MM.1S (cell line): ENCODE results near the gene MSLN.

Source experiments
- DNase-seq: peaks from one replicate; pipeline ENCODE4 v3.0.0-alpha.2; 2015
- H2AFZ ChIP-seq: fragments of 300-600 bp; sonication (generic); 2 replicates; pipeline ENCODE4 v1.6.0; 2016; ENCODE audit warnings: antibody characterized with exemption, low read length
- H3F3A ChIP-seq: fragments of 300-600 bp; sonication (generic); 2 replicates; pipeline ENCODE4 v1.6.1; 2016; ENCODE audit warnings: mild to moderate bottlenecking, antibody characterized with exemption, low read length, moderate library complexity, mixed read lengths; ENCODE audit not compliant: insufficient read depth
- H3K27ac ChIP-seq: fragments of 300-600 bp; sonication (generic); 2 replicates; pipeline ENCODE4 v1.5.1; 2016; ENCODE audit warnings: mild to moderate bottlenecking, low read length
- H3K27me3 ChIP-seq: fragments of 300-600 bp; sonication (generic); replicated peaks from 2 replicates; pipeline ENCODE4 v1.6.0; 2016; ENCODE audit warnings: low read length; ENCODE audit not compliant: insufficient read depth
- H3K36me3 ChIP-seq: fragments of 300-600 bp; sonication (generic); replicated peaks from 2 replicates; pipeline ENCODE4 v1.6.1; 2016; ENCODE audit warnings: mild to moderate bottlenecking, low read length, mixed read lengths; ENCODE audit not compliant: insufficient read depth
- H3K4me1 ChIP-seq: fragments of 300-600 bp; sonication (generic); 2 replicates; pipeline ENCODE4 v1.6.1; 2016; ENCODE audit warnings: low read length, mixed read lengths
- H3K4me2 ChIP-seq: fragments of 300-600 bp; sonication (generic); 2 replicates; pipeline ENCODE4 v1.6.0; 2016; ENCODE audit warnings: low read depth, low read length
- H3K4me3 ChIP-seq: fragments of 300-600 bp; sonication (generic); 2 replicates; pipeline ENCODE4 v1.5.1; 2016; ENCODE audit warnings: low read length, mixed read lengths
- H3K79me2 ChIP-seq: fragments of 300-600 bp; sonication (generic); 2 replicates; pipeline ENCODE4 v1.6.1; 2016; ENCODE audit warnings: mixed run types, low read length, mixed read lengths
- H3K9ac ChIP-seq: fragments of 300-600 bp; sonication (generic); 2 replicates; pipeline ENCODE4 v1.6.1; 2016; ENCODE audit warnings: low read length, mixed read lengths
- H3K9me2 ChIP-seq: fragments of 300-600 bp; sonication (generic); replicated peaks from 2 replicates; pipeline ENCODE4 v1.6.1; 2016; ENCODE audit warnings: mild to moderate bottlenecking, low read length, mixed read lengths; ENCODE audit not compliant: insufficient read depth
- H3K9me3 ChIP-seq: fragments of 300-600 bp; sonication (generic); replicated peaks from 2 replicates; pipeline ENCODE4 v1.6.1; 2016; ENCODE audit warnings: mild to moderate bottlenecking, low read length, mixed read lengths; ENCODE audit not compliant: insufficient read depth
- H4K20me1 ChIP-seq: fragments of 300-600 bp; sonication (generic); 2 replicates; pipeline ENCODE4 v1.6.1; 2016; ENCODE audit warnings: mild to moderate bottlenecking, low read length, moderate library complexity, mixed read lengths; ENCODE audit not compliant: insufficient read depth
- EZH2 ChIP-seq: fragments of 300-600 bp; sonication (generic); optimal IDR thresholded peaks from 2 replicates; pipeline ENCODE3; 2017; ENCODE audit warnings: low read depth, mild to moderate bottlenecking, antibody characterized with exemption, low read length, mixed read lengths
- EZH2phosphoT487 ChIP-seq: fragments of 300-600 bp; sonication (generic); IDR thresholded peaks from 2 replicates; pipeline ENCODE4 v1.6.1; 2018; ENCODE audit warnings: antibody characterized with exemption, low read length
- TF ChIP-seq, protein P1 (sequence below): fragments of 300-600 bp; sonication (generic); IDR thresholded peaks from 2 replicates; pipeline ENCODE4 v1.5.1; 2016; ENCODE audit warnings: antibody characterized with exemption, low read length, mixed read lengths

The MSLN gene

DNA sequence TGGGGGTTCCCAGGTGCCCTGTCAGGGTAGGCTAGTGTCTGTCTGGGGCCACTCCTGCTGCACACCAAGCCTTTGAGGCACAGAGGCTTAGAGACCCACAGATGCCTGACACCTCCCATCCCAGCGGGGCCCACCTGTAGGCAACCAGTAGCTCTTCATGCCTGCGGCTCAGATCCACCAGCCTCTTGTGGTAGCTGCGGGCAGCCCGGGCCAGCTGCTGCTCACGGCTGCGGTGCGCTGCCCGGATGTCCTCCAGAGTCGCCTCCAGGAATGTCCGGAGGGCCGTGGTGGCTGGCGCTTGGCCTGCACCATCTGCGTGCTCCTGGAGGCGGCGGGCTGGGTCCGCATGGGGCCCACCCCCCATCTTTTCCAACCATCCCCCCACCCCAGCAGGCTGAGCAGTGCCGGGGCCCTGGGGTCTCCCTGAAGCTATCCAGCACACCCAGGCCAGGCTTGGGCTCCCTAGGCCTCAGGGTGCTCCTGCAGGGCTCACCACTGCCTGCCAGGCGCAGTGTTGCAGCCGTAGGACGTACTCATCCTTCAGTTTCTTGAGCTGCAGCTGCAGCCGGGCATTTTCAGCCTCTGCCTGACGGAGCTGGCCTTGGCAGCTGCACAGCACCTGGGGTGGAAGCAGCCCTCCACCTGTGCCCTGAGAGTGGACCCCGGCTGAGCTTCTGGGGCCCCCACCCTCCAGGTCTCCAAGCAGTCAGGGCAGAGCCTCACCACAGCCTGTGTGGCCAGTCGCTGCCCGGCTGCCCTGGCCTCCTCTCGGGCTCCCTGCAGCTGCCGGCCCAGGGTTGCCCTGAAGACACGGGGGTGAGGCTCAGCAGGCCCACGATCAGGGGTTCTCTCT lies 36.1 kb upstream of the MSLN start:
- Histone ChIP-seq H3K79me2 (peaks cover 9% of the 10 kb centered on the region; the same call in 1 of the 2 replicates), H3K4me2 (no peak overlapping the region), H3K27ac (no peak overlapping the region), H3K36me3 (no peaks in the 10 kb centered on the region), H4K20me1 (no peaks in the 10 kb centered on the region), H3K9me3 (no peaks in the 10 kb centered on the region), H3F3A (peaks cover 23% of the 10 kb centered on the region; the same call in 1 of the 2 replicates), H3K4me1 (peaks cover 9% of the 10 kb centered on the region), H3K9ac (no peak overlapping the region), H2AFZ (no peak overlapping the region), H3K4me3 (no peak overlapping the region), H3K27me3 (no peaks in the 10 kb centered on the region), H3K9me2 (no peaks in the 10 kb centered on the region)
- TF ChIP-seq EZH2 (no peak), EZH2phosphoT487 (no peak)
- TF ChIP-seq, protein P1, sequence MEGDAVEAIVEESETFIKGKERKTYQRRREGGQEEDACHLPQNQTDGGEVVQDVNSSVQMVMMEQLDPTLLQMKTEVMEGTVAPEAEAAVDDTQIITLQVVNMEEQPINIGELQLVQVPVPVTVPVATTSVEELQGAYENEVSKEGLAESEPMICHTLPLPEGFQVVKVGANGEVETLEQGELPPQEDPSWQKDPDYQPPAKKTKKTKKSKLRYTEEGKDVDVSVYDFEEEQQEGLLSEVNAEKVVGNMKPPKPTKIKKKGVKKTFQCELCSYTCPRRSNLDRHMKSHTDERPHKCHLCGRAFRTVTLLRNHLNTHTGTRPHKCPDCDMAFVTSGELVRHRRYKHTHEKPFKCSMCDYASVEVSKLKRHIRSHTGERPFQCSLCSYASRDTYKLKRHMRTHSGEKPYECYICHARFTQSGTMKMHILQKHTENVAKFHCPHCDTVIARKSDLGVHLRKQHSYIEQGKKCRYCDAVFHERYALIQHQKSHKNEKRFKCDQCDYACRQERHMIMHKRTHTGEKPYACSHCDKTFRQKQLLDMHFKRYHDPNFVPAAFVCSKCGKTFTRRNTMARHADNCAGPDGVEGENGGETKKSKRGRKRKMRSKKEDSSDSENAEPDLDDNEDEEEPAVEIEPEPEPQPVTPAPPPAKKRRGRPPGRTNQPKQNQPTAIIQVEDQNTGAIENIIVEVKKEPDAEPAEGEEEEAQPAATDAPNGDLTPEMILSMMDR, result no peak
- DNase-seq, result no peak

DNA sequence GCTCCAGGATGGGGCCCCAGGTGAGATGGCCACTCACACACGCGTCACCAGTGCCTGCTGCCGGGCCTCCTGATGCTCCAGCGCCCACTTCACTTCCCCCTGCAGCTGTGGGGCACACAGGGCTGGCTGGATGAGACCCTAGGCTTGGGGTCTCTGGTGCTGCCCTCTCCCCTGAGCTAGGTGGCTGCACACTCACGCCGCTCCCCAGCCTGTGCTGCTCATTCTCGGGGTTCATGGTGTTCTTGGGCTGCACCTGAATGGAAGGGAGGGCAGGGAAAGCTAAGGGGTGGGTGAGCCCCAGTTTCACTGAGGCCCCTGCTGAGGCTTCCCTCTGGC lies 35.5 kb upstream of the MSLN start:
- no peak overlapping the region for H3K27ac ChIP-seq
- no peaks in the 10 kb centered on the region for H3K9me3 ChIP-seq
- peaks cover 20% of the 10 kb centered on the region; the same call in 1 of the 2 replicates for H3F3A ChIP-seq
- H3K4me2 ChIP-seq, result no peak overlapping the region
- no peak overlapping the region for H3K4me3 ChIP-seq
- no peaks in the 10 kb centered on the region for H4K20me1 ChIP-seq
- H3K9me2 ChIP-seq, result no peaks in the 10 kb centered on the region
- DNase-seq, result no peak
- no peak overlapping the region for H2AFZ ChIP-seq
- no peak for TF ChIP-seq EZH2
- TF ChIP-seq, protein P1, result no peak
- TF ChIP-seq EZH2phosphoT487, result no peak
- no peaks in the 10 kb centered on the region for H3K36me3 ChIP-seq
- no peaks in the 10 kb centered on the region for H3K27me3 ChIP-seq
- no peak overlapping the region for H3K9ac ChIP-seq
- H3K4me1 ChIP-seq, result peaks cover 6% of the 10 kb centered on the region
- H3K79me2 ChIP-seq, result peaks cover 9% of the 10 kb centered on the region; the same call in 1 of the 2 replicates

GRCh38 chr16:725463-726187 lies 34.9 kb upstream of the MSLN start:
- TF ChIP-seq EZH2 (no peak), EZH2phosphoT487 (no peak)
- TF ChIP-seq, protein P1, result no peak
- no peak for DNase-seq
- H3K9me3 ChIP-seq, result no peaks in the 10 kb centered on the region
- peaks cover 16% of the 10 kb centered on the region; the same call in 1 of the 2 replicates for H3F3A ChIP-seq
- no peak overlapping the region for H3K9ac ChIP-seq
- peaks cover 9% of the 10 kb centered on the region; the same call in 1 of the 2 replicates for H3K79me2 ChIP-seq
- no peak overlapping the region for H2AFZ ChIP-seq
- peaks cover 5% of the 10 kb centered on the region for H3K4me1 ChIP-seq
- H3K9me2 ChIP-seq, result no peaks in the 10 kb centered on the region
- no peaks in the 10 kb centered on the region for H3K36me3 ChIP-seq
- H3K27me3 ChIP-seq, result no peaks in the 10 kb centered on the region
- peak overlapping the region; percentile 96; the same call in 1 of the 2 replicates for H3K4me2 ChIP-seq
- no peak overlapping the region for H3K4me3 ChIP-seq
- no peaks in the 10 kb centered on the region for H4K20me1 ChIP-seq
- H3K27ac ChIP-seq, result no peak overlapping the region
